DOHH2 (cell line): ENCODE results near the gene PRR16.

ENCODE experiments used
- H3F3A ChIP-seq: fragments of 200-600 bp; sonication (generic), shearing (Covaris generic); 2 replicates; pipeline ENCODE4 v1.6.0; 2016; ENCODE audit warnings: antibody characterized with exemption, mild to moderate bottlenecking; ENCODE audit not compliant: control insufficient read depth, insufficient read depth
- H3K27ac ChIP-seq: fragments of 200-600 bp; sonication (generic); 2 replicates; pipeline ENCODE4 v1.5.1; 2014; ENCODE audit warnings: low read depth, mild to moderate bottlenecking, low read length, moderate library complexity
- H3K27me3 ChIP-seq: fragments of 200-600 bp; sonication (generic); 2 replicates; pipeline ENCODE4 v1.6.1; 2014; ENCODE audit warnings: mild to moderate bottlenecking, low read length, mixed read lengths; ENCODE audit not compliant: control insufficient read depth
- H3K36me3 ChIP-seq: fragments of 200-600 bp; sonication (generic); 2 replicates; pipeline ENCODE4 v1.6.1; 2014; ENCODE audit warnings: mild to moderate bottlenecking, low read length, moderate library complexity, mixed read lengths; ENCODE audit not compliant: control insufficient read depth
- H3K4me1 ChIP-seq: fragments of 200-600 bp; sonication (generic); 2 replicates; pipeline ENCODE4 v1.6.1; 2014; ENCODE audit warnings: mild to moderate bottlenecking, low read length, mixed read lengths; ENCODE audit not compliant: control insufficient read depth
- H3K4me2 ChIP-seq: fragments of 200-600 bp; sonication (generic); 2 replicates; pipeline ENCODE4 v1.6.0; 2014; ENCODE audit warnings: mild to moderate bottlenecking, low read length, moderate library complexity
- H3K4me3 ChIP-seq: fragments of 200-600 bp; sonication (generic); 2 replicates; pipeline ENCODE4 v1.5.1; 2014; ENCODE audit warnings: mild to moderate bottlenecking, low read length, mixed read lengths
- H3K79me2 ChIP-seq: fragments of 200-600 bp; sonication (generic); 2 replicates; pipeline ENCODE4 v1.6.1; 2014; ENCODE audit warnings: mild to moderate bottlenecking, low read length, mixed read lengths; ENCODE audit not compliant: control insufficient read depth
- H3K9me2 ChIP-seq: fragments of 200-600 bp; sonication (generic); replicated peaks from 2 replicates; pipeline ENCODE4 v1.6.1; 2014; ENCODE audit warnings: mild to moderate bottlenecking, low read length, mixed read lengths; ENCODE audit not compliant: control insufficient read depth
- H3K9me3 ChIP-seq: fragments of 200-600 bp; sonication (generic); 2 replicates; pipeline ENCODE4 v1.6.1; 2014; ENCODE audit warnings: antibody characterized with exemption, low read length, mixed read lengths; ENCODE audit not compliant: control insufficient read depth, insufficient read depth
- H4K20me1 ChIP-seq: fragments of 200-600 bp; sonication (generic); 2 replicates; pipeline ENCODE4 v1.6.0; 2014; ENCODE audit warnings: low read depth, mild to moderate bottlenecking, antibody characterized with exemption, low read length, moderate library complexity; ENCODE audit not compliant: control insufficient read depth, insufficient read depth
- EZH2phosphoT487 ChIP-seq: fragments of 200-600 bp; sonication (generic); IDR thresholded peaks from 2 replicates; pipeline ENCODE4 v1.6.1; 2017; ENCODE audit warnings: borderline replicate concordance, mild to moderate bottlenecking, antibody characterized with exemption, low read length, moderate library complexity, mixed read lengths
- TF ChIP-seq, protein P1 (sequence below): fragments of 200-600 bp; sonication (generic); IDR thresholded peaks from one replicate; pipeline ENCODE4 v1.5.1; 2014; ENCODE audit warnings: antibody characterized with exemption, mild to moderate bottlenecking, low read depth, low read length; ENCODE audit not compliant: poor library complexity, severe bottlenecking

PRR16 gene

DNA sequence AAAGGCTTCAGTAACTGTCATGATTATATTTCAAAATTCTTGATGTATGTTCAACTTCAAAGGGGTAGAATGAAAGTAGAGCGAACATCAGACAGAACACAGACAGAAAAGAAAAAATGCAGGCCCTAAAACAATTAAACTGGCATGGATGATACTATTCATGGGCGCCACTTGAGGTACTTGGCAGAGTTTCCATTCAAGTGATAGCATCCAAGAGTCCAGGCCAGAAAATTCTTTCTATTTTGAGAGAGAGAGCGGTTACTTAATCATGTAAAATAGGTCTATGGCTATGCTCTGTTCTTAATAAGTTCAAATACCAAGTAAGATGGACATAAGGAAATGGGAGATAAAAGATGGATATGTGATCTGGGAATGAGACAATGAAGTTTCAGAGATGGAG is 21.4 kb upstream of the PRR16 start:
- H3K9me3 ChIP-seq, result no peaks in the 10 kb centered on the region
- no peaks in the 10 kb centered on the region for H3F3A ChIP-seq
- no peaks in the 10 kb centered on the region for H4K20me1 ChIP-seq
- no peaks in the 10 kb centered on the region for H3K9me2 ChIP-seq
- H3K4me2 ChIP-seq, result no peak overlapping the region
- H3K4me3 ChIP-seq, result no peak overlapping the region
- H3K27me3 ChIP-seq, result no peaks in the 10 kb centered on the region
- H3K4me1 ChIP-seq, result no peaks in the 10 kb centered on the region
- no peaks in the 10 kb centered on the region for H3K36me3 ChIP-seq
- no peak for TF ChIP-seq EZH2phosphoT487
- TF ChIP-seq, protein P1, sequence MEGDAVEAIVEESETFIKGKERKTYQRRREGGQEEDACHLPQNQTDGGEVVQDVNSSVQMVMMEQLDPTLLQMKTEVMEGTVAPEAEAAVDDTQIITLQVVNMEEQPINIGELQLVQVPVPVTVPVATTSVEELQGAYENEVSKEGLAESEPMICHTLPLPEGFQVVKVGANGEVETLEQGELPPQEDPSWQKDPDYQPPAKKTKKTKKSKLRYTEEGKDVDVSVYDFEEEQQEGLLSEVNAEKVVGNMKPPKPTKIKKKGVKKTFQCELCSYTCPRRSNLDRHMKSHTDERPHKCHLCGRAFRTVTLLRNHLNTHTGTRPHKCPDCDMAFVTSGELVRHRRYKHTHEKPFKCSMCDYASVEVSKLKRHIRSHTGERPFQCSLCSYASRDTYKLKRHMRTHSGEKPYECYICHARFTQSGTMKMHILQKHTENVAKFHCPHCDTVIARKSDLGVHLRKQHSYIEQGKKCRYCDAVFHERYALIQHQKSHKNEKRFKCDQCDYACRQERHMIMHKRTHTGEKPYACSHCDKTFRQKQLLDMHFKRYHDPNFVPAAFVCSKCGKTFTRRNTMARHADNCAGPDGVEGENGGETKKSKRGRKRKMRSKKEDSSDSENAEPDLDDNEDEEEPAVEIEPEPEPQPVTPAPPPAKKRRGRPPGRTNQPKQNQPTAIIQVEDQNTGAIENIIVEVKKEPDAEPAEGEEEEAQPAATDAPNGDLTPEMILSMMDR, result no peak
- H3K79me2 ChIP-seq, result no peaks in the 10 kb centered on the region
- H3K27ac ChIP-seq, result no peak overlapping the region

DNA sequence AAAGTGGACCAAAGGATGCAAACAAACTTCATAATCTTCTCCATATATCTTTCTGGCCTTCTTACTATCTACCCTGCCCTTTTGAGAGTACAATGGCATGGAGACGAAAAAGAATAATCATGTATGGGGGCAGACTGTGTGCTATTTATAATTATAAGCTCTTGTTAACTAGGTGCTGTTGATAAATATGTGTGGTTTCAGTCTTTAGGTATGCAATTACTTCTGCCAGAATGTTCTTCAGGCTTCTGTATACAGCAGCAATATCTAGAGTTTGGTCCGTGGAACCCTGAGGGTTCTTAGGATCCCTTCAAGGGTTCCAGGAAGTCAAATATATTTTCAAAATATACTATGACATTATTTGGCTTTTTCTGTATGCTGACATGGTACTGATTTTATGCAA is 20.5 kb upstream of the PRR16 start:
- Histone ChIP-seq H3K4me3 (no peak overlapping the region), H3K27ac (no peak overlapping the region), H3K9me3 (no peaks in the 10 kb centered on the region), H3K4me2 (no peak overlapping the region), H3K9me2 (no peaks in the 10 kb centered on the region), H3F3A (no peaks in the 10 kb centered on the region), H3K79me2 (no peaks in the 10 kb centered on the region), H4K20me1 (no peaks in the 10 kb centered on the region), H3K27me3 (no peaks in the 10 kb centered on the region), H3K36me3 (no peaks in the 10 kb centered on the region), H3K4me1 (no peaks in the 10 kb centered on the region)
- TF ChIP-seq EZH2phosphoT487, result no peak
- TF ChIP-seq, protein P1, result no peak

DNA sequence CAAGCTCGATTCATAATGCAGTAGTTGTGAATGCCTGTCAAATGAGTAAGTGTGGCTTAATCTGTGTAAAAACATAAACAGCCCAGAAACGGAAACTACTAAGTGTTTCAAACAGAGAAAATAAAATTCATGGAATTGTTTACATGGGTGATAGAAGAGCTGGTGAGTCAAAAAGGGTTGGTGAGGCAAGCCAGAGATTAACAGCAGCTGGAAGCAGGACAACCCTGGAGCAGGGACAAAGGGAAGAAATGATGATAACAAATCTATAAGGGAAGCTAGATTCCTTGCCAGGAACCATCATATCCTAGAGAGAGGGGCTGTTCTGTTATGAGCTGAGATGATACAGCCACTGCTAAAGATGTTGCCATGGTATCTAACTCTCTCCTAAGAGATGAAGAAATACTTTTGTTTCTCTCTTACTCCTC is 18.0 kb upstream of the PRR16 start:
- Histone ChIP-seq H3K27me3 (no peaks in the 10 kb centered on the region), H4K20me1 (no peaks in the 10 kb centered on the region), H3F3A (no peaks in the 10 kb centered on the region), H3K27ac (no peak overlapping the region), H3K79me2 (no peaks in the 10 kb centered on the region), H3K9me3 (no peaks in the 10 kb centered on the region), H3K4me1 (no peaks in the 10 kb centered on the region), H3K9me2 (no peaks in the 10 kb centered on the region), H3K4me2 (no peak overlapping the region), H3K36me3 (no peaks in the 10 kb centered on the region), H3K4me3 (no peak overlapping the region)
- no peak for TF ChIP-seq EZH2phosphoT487
- TF ChIP-seq, protein P1, result no peak

DNA sequence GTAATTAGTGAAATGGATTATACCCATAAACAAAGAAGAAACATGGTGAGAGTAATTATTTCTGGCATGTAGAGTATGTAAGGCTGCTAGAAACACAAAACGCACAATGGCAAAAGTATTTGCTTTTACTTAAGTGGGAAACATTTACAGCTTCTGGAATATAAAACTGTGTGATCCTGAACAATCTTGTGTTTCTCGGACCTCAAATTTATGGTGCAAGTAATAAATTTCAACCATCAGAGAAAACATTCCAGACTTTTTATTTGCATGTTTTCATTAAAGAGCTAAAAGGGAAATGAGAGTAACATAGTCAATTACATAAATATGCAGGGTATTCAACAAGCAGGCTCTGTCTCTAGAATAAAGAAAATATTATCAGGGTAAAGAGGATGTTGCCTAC is 17.2 kb upstream of the PRR16 start:
- H3K4me2 ChIP-seq, result no peak overlapping the region
- H3K27ac ChIP-seq, result no peak overlapping the region
- no peaks in the 10 kb centered on the region for H3K27me3 ChIP-seq
- TF ChIP-seq, protein P1, result no peak
- no peak for TF ChIP-seq EZH2phosphoT487
- H3K9me2 ChIP-seq, result no peaks in the 10 kb centered on the region
- H3K4me3 ChIP-seq, result no peak overlapping the region
- H3K9me3 ChIP-seq, result no peaks in the 10 kb centered on the region
- H3K4me1 ChIP-seq, result no peaks in the 10 kb centered on the region
- H3F3A ChIP-seq, result no peaks in the 10 kb centered on the region
- H3K36me3 ChIP-seq, result no peaks in the 10 kb centered on the region
- no peaks in the 10 kb centered on the region for H4K20me1 ChIP-seq
- H3K79me2 ChIP-seq, result no peaks in the 10 kb centered on the region
